Mesothelial cell of epicardium (in vitro differentiated cells): Measurements from ENCODE around the gene FMO1. TPM values are rescaled to one million over a fixed set of nuclear protein-coding genes. Genes with fewer than 3 reads are reported as not detected.
"Not testable (repeated sequence)": the region's sequence is repeated elsewhere in the genome, so short reads cannot be mapped to it uniquely, and the experiment has no call there.

Source experiments
- DNase-seq, 2 experiments: peaks; one replicate each; pipeline ENCODE4 v3.0.0; 2021; ENCODE audit warnings: low spot score in 2 of 2; ENCODE audit not compliant: unreplicated experiment in 2 of 2
- H3K27ac Mint-ChIP-seq: 2 replicates; pipeline ENCODE4 v1.8.0; 2021; ENCODE audit warnings: mixed read lengths
- H3K27me3 Mint-ChIP-seq: 2 replicates; pipeline ENCODE4 v1.8.0; 2021; ENCODE audit warnings: low read depth, mixed read lengths
- H3K36me3 Mint-ChIP-seq: 2 replicates; pipeline ENCODE4 v1.8.0; 2021; ENCODE audit warnings: mixed read lengths
- H3K4me1 Mint-ChIP-seq: 2 replicates; pipeline ENCODE4 v1.8.0; 2021; ENCODE audit warnings: mixed read lengths
- H3K4me3 Mint-ChIP-seq: 2 replicates; pipeline ENCODE4 v1.8.0; 2021; ENCODE audit warnings: mild to moderate bottlenecking, moderate library complexity, mixed read lengths
- H3K9me3 Mint-ChIP-seq: 2 replicates; pipeline ENCODE4 v1.8.0; 2021; ENCODE audit warnings: mixed read lengths
- total RNA-seq: library from RNA; stranded (reverse); gene quantifications from 3 replicates; pipeline ENCODE4 v1.2.1, GENCODE V29; 2021
- TF ChIP-seq, protein P1 (sequence below): fragments of 200-600 bp; sonication (generic); IDR thresholded peaks from one replicate; pipeline ENCODE4 v1.5.0; 2021; ENCODE audit warnings: antibody characterized with exemption; ENCODE audit not compliant: unreplicated experiment

FMO1 gene
- total RNA-seq, 1 donor from 2014 or later: not detected

DNA sequence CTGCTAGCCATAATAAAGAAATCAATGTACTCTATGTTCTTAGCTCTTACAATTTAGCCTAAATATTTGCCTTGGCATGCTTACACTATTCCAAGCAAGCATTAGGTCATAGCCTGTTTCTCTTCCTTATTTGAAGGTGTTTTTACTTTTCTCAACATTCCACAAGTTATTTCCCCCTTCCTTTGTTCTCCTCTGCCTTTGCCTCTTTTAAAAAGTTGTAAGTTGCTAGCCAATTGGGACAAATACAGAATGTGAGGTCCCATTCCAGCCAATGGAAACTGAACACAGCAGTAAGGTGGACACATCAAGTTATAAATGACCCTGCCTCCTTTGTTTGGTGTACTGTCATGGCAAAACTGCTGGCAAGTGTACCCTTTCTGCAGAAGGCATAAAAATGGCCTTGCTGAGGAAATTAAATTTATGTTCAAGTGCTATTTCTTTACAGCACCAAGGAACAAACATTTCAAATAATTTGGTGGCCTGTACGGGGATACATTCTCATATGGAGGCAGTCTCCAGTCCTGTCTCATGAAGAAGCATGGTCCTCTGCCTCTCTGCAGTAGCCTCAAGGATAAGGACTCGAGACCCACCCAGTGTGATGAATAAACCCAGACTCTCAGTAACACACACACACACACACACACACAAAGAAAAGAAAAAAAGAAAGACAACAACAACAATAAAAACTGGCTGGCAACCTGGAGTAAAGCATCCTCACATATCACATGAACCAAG lies 28.8 kb upstream of the FMO1 start:
- H3K4me3 Mint-ChIP-seq: peak overlapping the region; percentile 30
- no peaks in the 10 kb centered on the region for H3K36me3 Mint-ChIP-seq
- peaks cover 4% of the 10 kb centered on the region for H3K9me3 Mint-ChIP-seq
- no peak for DNase-seq
- TF ChIP-seq, protein P1, sequence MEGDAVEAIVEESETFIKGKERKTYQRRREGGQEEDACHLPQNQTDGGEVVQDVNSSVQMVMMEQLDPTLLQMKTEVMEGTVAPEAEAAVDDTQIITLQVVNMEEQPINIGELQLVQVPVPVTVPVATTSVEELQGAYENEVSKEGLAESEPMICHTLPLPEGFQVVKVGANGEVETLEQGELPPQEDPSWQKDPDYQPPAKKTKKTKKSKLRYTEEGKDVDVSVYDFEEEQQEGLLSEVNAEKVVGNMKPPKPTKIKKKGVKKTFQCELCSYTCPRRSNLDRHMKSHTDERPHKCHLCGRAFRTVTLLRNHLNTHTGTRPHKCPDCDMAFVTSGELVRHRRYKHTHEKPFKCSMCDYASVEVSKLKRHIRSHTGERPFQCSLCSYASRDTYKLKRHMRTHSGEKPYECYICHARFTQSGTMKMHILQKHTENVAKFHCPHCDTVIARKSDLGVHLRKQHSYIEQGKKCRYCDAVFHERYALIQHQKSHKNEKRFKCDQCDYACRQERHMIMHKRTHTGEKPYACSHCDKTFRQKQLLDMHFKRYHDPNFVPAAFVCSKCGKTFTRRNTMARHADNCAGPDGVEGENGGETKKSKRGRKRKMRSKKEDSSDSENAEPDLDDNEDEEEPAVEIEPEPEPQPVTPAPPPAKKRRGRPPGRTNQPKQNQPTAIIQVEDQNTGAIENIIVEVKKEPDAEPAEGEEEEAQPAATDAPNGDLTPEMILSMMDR: no peak
- H3K4me1 Mint-ChIP-seq: peaks cover 37% of the 10 kb centered on the region
- peak overlapping the region; percentile 94 for H3K27ac Mint-ChIP-seq
- no peaks in the 10 kb centered on the region for H3K27me3 Mint-ChIP-seq

DNA sequence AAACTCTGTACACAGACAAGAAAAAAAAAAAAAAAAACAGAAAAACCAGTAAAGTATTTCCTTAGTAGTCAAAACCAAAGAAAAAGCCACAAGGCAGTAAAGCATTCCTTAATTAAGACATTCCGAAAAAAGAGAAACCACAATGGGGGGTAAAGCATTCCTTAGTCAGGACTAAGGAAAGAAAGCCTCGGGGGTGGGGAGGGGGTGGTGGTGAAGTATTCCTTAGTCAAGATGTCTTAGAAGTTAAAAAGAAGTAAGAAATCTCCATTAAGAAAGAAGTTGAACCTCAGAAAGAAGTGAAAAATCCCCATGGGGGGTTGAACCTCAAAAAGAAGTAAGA lies 28.2 kb upstream of the FMO1 start:
- Mint-ChIP-seq H3K4me3 (peak overlapping the region; percentile 30), H3K9me3 (peaks cover 4% of the 10 kb centered on the region), H3K27ac (peak overlapping the region; percentile 94), H3K36me3 (no peaks in the 10 kb centered on the region), H3K27me3 (no peaks in the 10 kb centered on the region), H3K4me1 (peaks cover 37% of the 10 kb centered on the region)
- DNase-seq: no peak
- TF ChIP-seq, protein P1: no peak

DNA sequence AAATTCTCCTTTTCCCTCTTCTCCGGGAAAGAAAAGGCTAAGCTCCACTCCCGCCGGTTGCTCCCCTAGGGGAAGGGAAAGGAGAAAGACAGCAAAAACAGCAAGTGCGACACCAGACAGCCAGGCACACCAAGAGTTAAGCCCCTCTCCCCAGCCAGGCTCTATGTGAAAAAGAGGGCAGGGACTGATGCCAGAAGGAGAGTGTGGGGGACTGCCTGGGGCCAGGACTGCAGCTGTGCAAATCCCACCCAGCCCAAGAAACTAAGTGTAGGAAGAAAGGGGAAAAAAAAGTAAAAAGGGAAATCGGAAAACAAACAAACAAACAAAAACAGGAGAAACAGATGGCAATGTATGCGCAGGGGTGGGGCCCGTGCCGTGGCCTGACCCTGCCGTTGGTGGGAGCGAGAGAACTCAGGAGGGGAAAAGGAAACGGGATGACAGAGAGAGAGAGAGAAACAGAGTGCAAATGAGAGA lies 27.7 kb upstream of the FMO1 start:
- DNase-seq: peak; percentile 24 to 43
- Mint-ChIP-seq H3K9me3 (peaks cover 4% of the 10 kb centered on the region), H3K4me1 (peaks cover 37% of the 10 kb centered on the region), H3K4me3 (peak overlapping the region; percentile 64), H3K27ac (peak overlapping the region; percentile 94), H3K27me3 (no peaks in the 10 kb centered on the region), H3K36me3 (no peaks in the 10 kb centered on the region)
- TF ChIP-seq, protein P1: no peak

DNA sequence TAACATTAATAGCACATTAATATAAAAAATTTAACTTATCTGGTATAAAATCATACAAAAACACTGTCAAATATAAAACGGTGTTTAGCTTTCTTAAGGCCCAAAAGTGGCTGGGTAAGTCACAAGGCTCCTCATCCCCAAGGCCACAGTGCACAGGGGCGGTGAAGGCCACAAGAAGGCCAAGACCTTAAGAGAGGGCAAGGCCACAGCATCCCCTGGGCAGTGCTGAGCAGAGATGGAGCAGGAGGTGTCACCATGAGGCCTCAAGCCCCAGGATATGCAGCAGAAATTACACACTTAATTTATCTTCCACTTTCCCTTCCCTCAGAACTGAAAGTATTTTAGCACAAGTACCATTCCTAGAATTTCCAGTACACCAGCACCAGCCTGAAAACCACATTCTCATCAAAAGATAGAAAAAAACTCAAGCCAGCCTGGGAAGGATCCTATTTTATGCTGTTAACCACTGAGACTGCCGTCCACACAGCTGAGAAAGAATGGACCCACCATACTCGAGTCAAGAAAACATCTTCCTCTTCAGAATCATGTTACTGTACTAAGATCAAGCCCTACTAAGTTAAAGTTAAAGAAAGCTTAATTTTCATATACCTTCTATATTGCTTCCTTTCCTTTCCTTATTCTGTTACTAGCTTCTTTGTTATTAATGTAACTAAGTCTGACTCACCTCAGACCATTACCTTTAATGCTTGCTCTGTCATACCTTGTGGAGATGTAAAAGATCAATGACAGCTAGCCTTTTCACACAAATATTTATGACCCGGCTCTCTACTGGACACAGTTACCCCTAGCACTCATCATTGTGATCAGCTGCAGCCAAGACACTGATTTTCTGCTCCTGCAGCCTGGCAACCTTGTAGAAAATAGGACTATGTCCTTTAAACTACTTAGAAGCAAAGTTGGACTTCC lies 26.4 kb upstream of the FMO1 start:
- Mint-ChIP-seq H3K36me3 (no peaks in the 10 kb centered on the region), H3K4me1 (peaks cover 37% of the 10 kb centered on the region), H3K9me3 (peaks cover 4% of the 10 kb centered on the region), H3K27ac (peak overlapping the region; percentile 80), H3K4me3 (peak overlapping the region; percentile 1), H3K27me3 (no peaks in the 10 kb centered on the region)
- no peak for DNase-seq
- TF ChIP-seq, protein P1: no peak

DNA sequence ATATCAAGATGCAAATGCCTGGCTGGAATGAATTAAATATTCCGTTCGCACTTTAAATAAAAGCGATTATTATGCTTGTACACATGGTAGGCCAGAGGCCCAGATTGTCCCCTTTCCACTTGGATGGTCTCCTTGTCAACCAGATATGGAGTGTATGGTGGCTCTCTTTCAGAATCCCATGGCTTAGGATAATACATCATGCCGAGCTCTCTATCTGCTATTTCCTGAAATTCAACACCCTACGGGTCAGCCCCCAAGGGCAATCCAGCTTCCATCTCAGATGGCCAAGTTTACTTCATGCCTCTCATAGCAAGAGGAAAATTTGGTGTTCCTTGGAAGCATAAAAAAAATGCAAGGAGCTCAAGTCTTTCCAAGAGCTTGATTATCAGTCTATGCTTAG lies 25.4 kb upstream of the FMO1 start:
- peaks cover 4% of the 10 kb centered on the region for H3K9me3 Mint-ChIP-seq
- H3K36me3 Mint-ChIP-seq: no peaks in the 10 kb centered on the region
- TF ChIP-seq, protein P1: no peak
- H3K27ac Mint-ChIP-seq: peak overlapping the region; percentile 45
- no peak overlapping the region for H3K4me3 Mint-ChIP-seq
- no peak for DNase-seq
- H3K4me1 Mint-ChIP-seq: peaks cover 37% of the 10 kb centered on the region
- H3K27me3 Mint-ChIP-seq: no peaks in the 10 kb centered on the region

DNA sequence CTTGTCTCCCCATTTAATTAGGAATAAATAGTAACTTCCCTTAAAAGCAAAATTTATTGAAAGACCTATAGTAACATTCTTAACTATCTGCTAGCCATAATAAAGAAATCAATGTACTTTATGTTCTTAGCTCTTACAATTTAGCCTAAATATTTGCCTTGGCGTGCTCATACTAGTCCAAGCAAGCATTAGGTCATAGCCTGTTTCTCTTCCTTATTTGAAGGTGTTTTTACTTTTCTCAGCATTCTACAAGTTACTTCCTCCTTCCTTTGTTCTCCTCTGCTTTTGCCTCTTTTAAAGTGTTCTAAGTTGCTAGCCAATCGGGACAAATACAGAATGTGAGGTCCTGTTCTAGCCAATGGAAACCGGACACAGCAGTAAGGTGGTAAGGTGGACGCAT lies 24.0 kb upstream of the FMO1 start:
- H3K9me3 Mint-ChIP-seq, H3K27me3 Mint-ChIP-seq, H3K4me3 Mint-ChIP-seq, DNase-seq, H3K36me3 Mint-ChIP-seq, H3K27ac Mint-ChIP-seq: not testable (repeated sequence)
- H3K4me1 Mint-ChIP-seq: peaks cover 35% of the 10 kb centered on the region
